ENCODE results near the gene NDST1. TPM values are rescaled to one million over a fixed set of nuclear protein-coding genes. Genes with fewer than 3 reads are reported as not detected.

NDST1 gene
- total RNA-seq, 1 experiment from 2014 or later: 58.6 TPM

DNA sequence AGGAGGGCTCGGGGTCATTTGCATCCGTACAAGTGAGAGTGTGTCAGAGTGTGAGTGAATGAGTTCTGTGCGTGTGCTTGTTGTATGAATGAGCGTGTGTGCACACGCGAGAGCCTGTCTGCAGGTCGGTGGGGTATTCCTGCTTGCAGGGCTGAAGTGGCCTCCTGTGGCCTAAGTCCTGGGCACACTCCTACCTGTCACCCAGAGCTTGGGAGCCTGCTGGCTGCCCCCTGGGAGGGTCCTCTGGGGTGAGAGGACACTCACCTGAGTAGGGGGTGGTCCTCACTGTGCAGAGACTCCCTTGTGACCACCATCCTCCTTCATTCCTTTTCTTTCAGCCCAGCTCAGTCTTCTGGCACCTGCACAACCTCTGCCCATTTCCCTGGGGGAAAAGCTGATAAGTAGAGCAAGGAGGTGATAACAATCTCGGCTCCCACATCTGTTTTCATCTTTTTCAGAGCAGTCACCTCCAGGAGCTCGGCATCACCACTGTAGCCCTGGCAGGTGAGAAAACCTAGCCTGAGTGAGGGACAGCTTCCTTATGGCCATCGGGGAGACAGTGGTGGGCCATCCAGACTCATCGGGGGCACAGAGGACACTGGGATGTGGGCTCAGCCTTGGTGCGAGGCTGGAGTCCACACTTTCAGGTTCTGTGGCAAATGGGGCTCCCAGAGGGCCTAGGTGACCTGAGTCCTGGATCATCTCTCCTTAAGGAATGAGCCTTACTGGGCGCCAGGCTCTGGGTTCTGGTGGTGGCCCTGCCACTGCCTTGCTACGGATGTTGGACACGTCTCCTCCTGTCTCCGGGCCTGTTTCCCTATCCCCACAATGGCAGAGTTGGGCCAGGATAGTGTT lies 93.8 kb downstream of the NDST1 start:
- no peak for DNase-seq (ENCODE audit: low read depth)

- DNase-seq (ENCODE audit: low read depth): no peak
These were observed 95.1 kb downstream of the NDST1 start for GRCh38 chr5:150603052-150603451.

DNA sequence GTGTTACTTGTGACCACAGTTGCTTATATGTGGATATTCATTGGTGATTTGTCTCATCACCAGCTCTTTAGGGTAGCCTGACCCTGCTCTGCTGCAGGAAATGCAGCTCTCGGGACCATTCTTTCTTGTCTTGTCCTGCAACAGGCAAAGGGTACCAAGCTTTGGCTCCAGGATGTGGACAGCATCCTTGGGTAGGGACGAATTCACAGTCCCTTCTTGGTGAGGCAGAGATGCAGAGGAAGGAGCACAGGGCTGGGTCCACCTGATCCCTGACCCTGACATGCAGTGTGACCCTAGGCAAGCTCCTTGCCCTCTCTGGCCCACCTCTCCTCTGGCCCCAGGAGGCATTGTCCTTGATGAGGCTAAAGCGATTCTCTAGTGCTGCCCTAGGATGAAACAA lies 95.6 kb downstream of the NDST1 start:
- DNase-seq (ENCODE audit: low read depth): no peak

DNA sequence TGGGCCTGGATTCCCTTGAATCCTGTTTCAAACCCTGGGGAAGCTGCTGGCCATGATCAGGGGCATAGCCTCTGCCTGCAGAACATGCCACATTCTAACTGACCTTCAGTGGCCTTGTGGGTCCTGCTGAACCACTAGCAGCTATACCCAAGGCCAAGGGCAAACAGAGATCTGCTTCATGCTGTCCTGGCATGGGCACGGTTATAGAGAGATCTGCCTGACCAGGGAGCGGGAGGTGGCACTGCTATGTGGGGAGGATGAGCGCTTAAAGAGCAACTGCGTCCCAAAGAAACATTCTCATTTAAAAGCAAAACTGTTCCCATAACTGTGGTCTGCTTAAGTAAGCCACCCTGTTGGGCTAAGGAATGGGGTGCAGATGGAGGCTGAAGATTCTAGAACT lies 96.1 kb downstream of the NDST1 start:
- DNase-seq (ENCODE audit: low read depth): no peak

DNA sequence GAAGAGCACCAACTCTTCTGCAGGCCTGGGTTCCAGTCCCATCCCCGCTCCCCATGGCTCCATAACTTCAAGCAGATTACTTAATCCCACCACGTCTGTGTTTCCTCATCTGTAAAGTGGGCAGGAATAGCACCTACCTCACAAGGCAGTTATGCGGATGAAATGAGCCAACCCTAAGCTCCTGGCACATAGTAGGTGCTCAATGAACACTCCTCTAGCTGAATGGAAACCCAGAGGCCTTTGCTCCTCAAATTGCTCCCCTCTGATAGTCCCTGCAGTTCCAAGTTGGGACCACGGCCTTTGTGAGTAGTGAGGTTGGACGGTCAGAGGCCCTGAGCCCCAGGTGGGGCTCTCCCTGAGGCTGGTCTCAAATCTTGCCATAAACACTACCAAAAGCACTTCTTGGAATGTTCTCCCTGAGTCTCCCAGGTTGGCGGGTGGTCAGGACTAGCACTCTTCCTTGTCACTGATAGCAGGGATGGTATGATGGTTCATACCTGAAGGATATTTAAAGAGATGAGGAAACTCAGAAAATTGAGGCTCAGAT lies 97.0 kb downstream of the NDST1 start:
- DNase-seq (ENCODE audit: low read depth): no peak

- no peak for DNase-seq (ENCODE audit: low read depth)
These were observed 97.6 kb downstream of the NDST1 start for GRCh38 chr5:150605546-150605945.

GRCh38 chr5:150606476-150606875 lies 98.5 kb downstream of the NDST1 start:
- no peak for DNase-seq (ENCODE audit: low read depth)

- DNase-seq (ENCODE audit: low read depth): no peak
These were observed 99.2 kb downstream of the NDST1 start for GRCh38 chr5:150607105-150607504.

Other genes starting within 250 kb of the NDST1 start
- gene CAMK2A, start 218.4 kb upstream of the NDST1 start, total RNA-seq (2014; rRNA removed; shearing (Covaris generic)): not detected in 2 replicates
- gene ARSI, start 205.2 kb upstream of the NDST1 start, total RNA-seq (2014; rRNA removed; shearing (Covaris generic)): 0.20 and 0.82 TPM in 2 replicates
- gene TCOF1, start 150.4 kb upstream of the NDST1 start, total RNA-seq (2014; rRNA removed; shearing (Covaris generic)): 84.9 and 92.9 TPM in 2 replicates
- 0.17 and 1.2 TPM in 2 replicates for gene CD74, start 95.2 kb upstream of the NDST1 start, total RNA-seq (2014; rRNA removed; shearing (Covaris generic))
- 1,800 and 2,863 TPM in 2 replicates for gene RPS14, start 58.4 kb upstream of the NDST1 start, total RNA-seq (2014; rRNA removed; shearing (Covaris generic))
- gene SYNPO, start 132.5 kb downstream of the NDST1 start, total RNA-seq (2014; rRNA removed; shearing (Covaris generic)): 5.3 and 6.8 TPM in 2 replicates
- gene MYOZ3, start 153.1 kb downstream of the NDST1 start, total RNA-seq (2014; rRNA removed; shearing (Covaris generic)): not detected in 2 replicates
- 38.7 and 48.1 TPM in 2 replicates for gene RBM22, start 192.9 kb downstream of the NDST1 start, total RNA-seq (2014; rRNA removed; shearing (Covaris generic))

All from HT1080 (cell line).